Activated CD4-positive, alpha-beta T cell treated with anti-CD3 and anti-CD28 coated beads for 4 hours (primary cell): Measurements from ENCODE around the gene FGF19.

Experiments used
- DNase-seq, 2 donors: peaks; one replicate each; pipeline ENCODE4 v3.0.0-alpha.2; 2020

The FGF19 gene, protein sequence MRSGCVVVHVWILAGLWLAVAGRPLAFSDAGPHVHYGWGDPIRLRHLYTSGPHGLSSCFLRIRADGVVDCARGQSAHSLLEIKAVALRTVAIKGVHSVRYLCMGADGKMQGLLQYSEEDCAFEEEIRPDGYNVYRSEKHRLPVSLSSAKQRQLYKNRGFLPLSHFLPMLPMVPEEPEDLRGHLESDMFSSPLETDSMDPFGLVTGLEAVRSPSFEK

GRCh38 chr11:69703768-69704507 lies at the start of gene FGF19:
Gene FGF19, minus strand, starts transcription at chr11:69704022. Its CDS starts 146 bp downstream, at chr11:69703876.
- no peak for DNase-seq

DNA sequence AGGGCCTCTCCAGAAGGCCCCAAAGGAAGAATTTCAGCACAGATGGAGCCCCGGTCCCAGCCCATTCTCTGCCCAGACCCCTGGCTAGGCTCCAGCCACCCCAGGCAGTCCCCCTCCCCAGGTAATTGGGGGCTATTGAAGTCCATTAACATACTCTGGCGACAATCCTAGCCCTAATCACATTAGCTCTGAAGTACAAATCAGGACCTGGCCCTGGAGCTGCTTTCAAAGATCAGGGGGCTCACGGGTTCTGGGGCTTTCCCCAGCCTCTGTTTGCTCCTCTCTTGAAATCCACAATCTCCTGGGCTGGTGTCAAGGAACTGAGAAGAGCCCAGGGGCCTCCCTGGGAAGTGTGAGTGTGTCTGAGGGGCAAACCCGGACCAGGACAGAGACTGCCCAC lies 49.1 kb upstream of the FGF19 start:
- no peak for DNase-seq

DNA sequence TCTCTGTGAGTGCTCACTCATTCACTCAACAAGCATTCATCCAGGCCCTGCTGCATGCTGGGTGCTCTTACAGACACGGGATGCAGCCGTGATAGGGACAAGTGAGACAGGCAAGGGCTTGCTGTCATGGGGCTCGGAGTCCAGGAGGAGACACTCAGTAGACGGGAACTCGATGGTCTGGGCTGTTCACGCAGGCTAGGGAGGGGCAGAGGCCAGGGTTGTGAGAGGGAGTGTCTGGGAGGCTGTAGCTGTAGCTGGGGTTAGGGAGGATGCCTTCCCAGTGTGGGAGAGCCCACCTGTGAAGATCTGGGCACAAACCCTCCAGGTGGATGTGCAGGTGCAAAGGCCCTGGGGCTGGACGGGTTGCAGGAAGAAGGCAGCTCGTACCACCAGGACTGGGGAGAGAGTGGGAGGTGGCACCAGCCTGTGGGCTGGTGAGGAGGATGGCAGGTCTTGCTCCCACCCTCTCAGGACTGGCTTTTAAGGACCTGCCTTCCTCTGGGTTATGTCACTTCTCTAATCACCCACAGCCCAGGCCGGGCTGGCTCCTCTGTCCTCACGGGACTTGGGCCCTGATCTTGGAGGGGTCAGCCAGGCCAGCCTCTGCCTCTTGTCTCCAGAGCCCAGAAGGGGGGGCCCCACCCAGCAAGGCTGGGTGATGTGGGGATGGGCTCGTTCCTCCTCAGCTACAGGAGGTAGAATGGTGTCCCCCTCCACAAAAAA lies 47.2 kb upstream of the FGF19 start:
- no peak for DNase-seq

DNA sequence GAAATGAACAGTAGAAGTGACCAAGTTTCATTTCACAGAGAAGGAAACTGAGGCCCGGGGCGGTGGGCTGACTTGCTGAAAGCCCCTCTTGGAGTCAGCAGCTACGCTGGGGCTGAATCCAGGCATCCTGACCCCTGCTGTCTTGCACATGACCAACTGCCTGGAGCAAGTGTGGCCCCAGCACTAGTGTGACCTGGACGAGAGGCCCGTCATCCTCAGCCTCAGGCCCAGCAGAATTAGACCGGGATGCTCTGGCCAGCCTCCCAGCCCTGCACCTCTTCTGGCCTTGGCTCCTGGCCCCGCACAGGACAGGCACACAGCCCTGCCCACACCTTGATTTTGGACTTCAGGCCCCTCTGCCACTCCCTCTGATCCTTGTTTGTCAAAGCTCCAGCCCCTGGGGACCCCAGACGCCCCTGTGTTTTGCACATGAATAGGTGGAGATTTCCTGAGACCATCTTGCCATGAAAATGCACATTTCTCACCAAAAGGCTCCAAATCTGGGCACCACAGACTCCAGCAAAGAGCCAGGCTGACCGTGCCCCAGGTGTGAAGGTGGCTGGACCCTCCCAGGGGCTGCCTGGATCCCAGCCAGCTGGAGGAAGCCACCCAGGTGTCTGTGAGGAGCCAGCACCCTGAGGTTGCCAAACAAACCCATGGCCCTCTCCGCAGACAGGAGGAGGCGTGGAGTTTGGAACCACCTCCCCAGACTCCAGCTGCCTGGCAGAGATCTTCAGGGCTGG lies 46.5 kb upstream of the FGF19 start:
- no peak for DNase-seq

- no peak for DNase-seq
Observed at GRCh38 chr11:69748637-69749036, 44.8 kb upstream of the FGF19 start.

- no peak for DNase-seq
Observed at GRCh38 chr11:69746752-69747742, 43.2 kb upstream of the FGF19 start.

- no peak for DNase-seq
Observed at GRCh38 chr11:69746140-69746539, 42.3 kb upstream of the FGF19 start.

DNA sequence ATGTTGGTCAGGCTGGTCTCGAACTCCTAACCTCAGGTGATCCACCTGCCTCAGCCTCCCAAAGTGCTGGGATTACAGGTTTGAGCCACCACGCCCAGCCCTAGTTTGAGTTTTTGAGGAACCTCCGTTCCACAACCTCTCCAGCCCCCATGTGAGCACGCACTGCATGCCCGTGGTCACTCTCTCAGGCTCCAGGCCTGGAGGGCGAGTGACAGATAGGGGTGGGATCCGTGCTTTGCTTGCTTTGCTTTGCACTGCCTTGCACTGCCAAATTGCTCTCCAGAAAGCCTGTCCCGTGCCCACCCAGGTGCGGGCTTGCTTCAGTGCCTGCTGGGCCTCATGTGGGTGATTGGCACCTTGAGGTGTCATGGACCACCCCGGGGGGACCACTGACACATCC lies 41.4 kb upstream of the FGF19 start:
- DNase-seq, result no peak

DNA sequence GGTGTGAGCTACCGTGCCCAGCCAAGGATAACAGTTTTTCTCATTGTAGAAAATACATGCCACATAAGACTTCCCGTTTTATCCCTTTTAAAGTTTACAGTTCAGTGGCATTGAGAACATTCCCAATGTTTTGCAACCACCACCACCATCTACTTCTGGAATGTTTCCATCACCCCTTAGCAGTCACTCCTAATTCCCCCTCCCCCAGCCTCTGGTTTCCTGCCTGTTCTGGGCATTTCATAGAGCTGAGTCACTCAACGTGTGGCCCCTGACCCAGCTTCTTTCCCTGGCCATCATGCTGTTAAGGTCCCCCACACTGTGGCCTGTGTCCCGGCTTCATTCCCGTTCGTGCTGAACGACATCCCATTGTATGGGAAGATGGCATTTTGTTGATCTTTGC lies 40.6 kb upstream of the FGF19 start:
- DNase-seq, result no peak

- DNase-seq, result no peak
Observed at GRCh38 chr11:69734841-69735240, 31.0 kb upstream of the FGF19 start.

- DNase-seq, result no peak
Observed at GRCh38 chr11:69734367-69734766, 30.5 kb upstream of the FGF19 start.

- DNase-seq, result no peak
Observed at GRCh38 chr11:69732910-69733309, 29.1 kb upstream of the FGF19 start.

DNA sequence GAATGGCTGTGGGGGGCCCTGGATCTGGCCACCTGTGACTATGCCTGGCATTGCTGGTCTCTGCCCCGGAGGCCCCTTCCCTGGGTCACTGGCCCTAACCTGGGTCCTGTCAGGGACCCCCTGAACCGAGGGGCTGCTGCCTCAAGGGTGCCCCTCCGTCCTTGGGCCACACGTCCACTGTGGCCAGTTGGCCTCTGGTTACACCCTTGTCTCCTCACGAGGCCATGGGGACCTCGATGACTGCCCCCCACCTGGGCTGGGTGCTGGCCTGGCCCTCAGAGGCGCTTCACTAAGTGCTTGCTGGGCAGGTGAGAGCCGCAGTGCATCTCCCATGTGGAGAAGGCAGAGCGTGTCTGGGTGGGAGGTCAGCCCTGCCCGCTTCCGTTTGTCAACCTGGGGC lies 27.3 kb upstream of the FGF19 start:
- no peak for DNase-seq

DNA sequence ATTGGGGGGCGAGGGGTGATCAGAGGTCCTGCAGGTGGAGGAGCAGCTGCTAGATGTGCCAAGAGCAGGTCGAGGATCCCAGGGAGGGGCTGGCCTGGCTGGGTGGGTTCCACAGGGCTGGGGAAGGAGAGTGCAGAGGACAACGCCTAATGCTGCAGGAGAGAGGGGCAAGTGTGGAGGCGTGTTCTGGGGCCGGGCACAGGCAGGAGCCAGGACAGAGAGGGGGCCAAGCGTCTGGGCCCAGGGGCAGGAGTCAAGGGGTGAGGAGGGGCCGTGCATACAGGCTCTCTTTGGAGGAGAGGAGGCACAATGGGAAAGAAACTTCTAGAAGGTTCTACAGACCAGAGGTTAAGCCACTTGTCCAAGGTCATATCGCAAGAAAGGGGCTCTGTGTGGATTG lies 26.7 kb upstream of the FGF19 start:
- no peak for DNase-seq

GRCh38 chr11:69729252-69729651 lies 25.4 kb upstream of the FGF19 start:
- DNase-seq, result no peak

DNA sequence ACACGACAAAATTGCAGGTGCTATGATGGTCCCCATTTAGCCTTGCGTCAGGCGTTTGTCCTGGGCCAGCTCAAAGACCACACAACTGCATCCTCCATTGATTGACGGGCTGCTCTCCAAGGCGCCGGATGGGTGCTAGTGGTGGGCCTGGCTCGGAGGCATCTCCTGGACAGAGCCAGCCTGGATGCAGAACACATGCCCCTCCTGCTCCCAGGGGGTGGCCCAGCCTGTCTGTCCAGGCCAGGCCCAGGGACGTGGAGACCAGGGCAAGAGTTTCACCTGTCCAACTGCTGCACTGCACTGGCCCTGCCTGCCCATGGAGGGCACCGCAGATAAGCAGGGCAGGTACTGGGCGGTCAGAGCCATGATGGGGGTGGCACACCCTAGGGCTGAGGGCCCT lies 23.4 kb upstream of the FGF19 start:
- no peak for DNase-seq

GRCh38 chr11:69726481-69726880 lies 22.7 kb upstream of the FGF19 start:
- DNase-seq, result no peak

DNA sequence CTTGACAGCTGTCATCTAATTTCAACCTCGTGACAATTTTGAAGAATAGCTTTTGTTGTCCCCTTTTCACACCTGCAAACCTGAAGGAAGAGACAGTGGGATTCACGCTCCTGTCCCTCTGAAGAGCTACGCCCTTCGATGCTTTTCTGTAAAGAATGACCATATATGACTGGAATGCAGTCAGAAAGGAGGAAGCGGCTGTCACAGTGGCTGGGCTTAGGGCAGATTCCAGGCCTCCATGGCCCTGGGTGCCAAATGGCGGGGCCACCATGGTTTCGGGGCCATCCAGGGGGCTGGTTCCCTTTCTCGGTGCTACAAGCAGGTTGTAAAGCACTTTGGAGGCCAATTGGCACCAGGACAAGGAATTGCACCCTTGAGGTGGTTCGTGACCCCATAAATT lies 22.2 kb upstream of the FGF19 start:
- DNase-seq, result no peak

- DNase-seq, result no peak
Observed at GRCh38 chr11:69721745-69722144, 17.9 kb upstream of the FGF19 start.

DNA sequence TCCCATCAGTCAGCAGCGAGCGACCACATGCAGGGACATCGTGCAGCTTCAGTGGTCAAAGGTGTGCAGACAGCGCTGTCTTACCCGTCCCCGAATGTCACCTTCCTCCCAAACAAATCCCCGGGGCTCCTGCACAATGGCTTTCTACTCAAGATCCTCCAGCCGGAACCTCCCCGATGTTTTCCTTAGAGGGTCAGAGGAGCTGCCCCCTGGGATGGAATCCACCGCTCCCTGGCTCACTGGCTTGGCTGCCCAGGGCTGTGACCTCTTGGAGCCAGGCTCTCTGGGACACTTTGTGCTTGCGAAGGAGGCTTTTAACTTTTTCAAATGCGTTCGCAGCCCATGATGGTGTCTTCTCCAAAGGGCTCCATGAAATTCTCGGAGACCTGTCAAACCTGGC lies 17.3 kb upstream of the FGF19 start:
- DNase-seq, result no peak

- no peak for DNase-seq
Observed at GRCh38 chr11:69718912-69719311, 15.1 kb upstream of the FGF19 start.

DNA sequence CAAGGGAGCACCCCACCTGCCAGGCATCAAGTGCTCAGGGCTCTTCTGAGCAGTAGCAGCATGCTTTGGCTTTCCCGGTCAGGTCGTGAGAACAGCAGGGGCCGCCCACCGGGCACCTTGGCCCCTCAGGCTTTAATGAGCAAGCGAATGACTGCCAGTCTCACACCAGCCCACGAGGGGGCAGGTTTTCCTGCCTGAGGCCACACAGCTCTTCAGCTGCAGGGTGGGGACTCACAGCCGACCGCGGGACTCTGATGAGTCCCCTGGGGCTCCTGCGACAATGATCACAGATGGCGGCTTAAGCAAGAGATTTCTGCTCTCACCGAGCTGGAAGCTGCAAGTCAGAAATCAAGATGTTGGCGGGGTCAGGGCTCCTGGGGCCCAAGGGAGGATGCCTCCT lies 14.3 kb upstream of the FGF19 start:
- no peak for DNase-seq
